GM19324 (cell line): ENCODE data around the gene SPRED1.

Experiments used
- ATAC-seq: cut with Tn5 transposase; IDR thresholded peaks from one replicate; pipeline ENCODE4 v1.9.1; 2021; ENCODE audit warnings: mild to moderate bottlenecking, moderate library complexity; ENCODE audit not compliant: unreplicated experiment, low FRiP score

The SPRED1 gene

DNA sequence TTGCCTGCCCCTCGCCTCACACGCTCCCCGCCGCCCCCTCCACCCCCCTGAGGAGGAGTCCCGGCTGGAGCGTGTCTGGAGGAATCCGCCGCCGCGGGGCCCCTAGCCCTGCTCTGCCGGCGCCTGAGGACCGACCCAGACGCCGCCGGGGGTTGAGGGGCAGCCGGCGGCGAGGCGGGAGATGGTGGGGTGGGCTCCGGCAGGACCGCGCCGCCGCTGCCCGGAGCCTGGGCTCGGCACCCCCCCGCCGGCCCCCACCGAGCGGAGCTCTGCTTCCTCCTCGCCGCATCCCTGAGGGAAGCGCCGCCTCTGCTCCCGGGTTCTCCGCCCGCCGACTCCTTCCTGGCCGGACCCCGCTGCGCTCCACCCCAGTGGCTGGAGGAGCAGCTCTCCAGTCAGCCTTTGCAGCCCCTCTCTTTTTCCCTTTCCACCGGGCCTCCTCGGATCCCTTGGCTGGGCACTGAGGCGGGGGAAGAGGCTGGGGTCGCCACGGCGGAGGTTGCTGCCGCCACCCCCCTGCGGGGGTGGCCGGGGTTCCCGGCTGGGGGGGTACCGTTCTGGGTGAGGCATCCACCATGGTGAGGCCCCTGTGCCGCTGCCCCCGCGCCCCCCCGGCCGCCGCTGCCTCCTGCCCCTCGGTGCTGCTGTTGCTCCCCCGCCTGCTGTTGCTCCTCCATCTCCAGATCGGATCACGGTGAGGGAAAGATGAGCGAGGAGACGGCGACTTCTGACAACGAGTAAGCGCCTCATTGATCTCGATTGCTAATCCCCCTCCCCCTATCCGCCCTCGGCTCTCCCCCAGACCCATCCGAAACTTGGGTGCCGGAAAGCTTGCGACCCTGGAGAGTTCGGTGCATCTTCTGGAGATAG lies at the start of gene SPRED1:
Gene SPRED1 (plus strand): TSS at position 356 of the 870 bp plus-strand sequence. CDS start 350 bp downstream, at position 706.
- peak; percentile 34 for ATAC-seq

DNA sequence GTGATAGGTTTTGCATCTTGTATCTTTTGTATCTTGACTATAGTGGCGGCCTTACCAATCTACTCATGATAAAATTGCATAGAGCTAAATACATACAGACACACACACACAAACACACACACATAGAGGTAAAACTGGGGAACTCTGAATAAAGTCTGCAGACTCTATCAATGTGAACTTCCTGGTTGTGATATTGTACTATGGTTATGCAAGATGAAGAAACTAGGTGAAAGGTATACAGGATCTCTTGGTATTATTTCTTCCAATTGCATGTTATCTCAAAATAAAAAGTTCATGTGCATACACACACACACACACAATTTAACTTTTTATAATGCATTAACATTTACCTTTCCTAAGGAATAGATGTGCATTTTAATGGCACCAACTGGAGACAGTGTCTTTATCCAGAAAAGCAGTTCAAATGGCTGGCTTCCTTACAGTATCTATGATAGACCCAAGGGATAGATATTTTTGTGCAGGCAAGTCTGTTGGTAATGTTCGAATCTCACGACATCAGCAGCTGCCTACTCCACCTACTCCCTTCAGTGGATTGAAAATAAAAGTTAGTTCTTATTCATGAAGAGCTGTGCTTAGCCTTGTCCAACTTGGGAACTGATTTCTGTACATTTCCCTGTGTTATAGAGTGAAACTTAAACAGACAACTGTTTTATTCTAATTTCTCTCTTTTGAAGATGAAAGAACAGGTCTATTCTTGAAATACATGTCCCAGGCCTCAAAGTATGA lies 46.9 kb upstream of the SPRED1 start:
- no peak for ATAC-seq

DNA sequence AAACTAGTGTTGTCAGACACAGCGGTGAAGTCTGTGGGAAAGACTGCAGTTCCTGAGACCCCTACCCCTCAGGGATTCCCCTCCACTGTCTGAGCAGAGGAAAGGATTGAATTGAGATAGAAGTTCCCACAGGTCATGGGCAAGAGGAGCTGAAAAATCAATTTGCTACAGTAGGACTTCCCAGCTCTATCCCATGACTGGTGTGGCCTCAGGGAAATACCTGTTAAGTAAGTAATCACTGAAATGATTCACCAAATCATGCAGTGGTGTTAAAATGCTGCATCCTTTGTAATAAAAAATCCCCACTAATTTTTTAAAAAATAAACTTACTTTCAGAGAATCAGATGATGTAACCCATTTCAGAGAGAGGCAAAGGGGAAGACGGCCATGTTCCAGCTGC lies 45.0 kb upstream of the SPRED1 start:
- ATAC-seq = no peak

DNA sequence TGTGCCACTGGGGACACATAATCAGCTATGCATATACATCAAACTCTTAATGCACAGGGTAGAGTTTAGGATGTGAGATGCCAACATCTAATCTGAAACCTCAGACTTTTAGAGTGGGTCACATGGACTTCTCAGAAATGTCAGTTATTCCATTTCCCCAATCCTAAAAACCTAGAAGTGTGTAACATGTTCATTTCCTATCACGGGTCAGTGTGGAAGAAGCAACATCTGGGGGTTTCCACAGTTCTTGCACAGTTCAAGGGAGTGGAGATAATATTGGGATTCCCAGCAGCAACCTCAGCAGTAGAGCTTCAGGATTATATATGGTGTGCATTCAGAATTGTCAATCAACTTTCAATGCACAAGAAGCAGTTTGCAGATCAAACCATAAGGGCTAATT lies 44.4 kb upstream of the SPRED1 start:
- ATAC-seq = no peak

DNA sequence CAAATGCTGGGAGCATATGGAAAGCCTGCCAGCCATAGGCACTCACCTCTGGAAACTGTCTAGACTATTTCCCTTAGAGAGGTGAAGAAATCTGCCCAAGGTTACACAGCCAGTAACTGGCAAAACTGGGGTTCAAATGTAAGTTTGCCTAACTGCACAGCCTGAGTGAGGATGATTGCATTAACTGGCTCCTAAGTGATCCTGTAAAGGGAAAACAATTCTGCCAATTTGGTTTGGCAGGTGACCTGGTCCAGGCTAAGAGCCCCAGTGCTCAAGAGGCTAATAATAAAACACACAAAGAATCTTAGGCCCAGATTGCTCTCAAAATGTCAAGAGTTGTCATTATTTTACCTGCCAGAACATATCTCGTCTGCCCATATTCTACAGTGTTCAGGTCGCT lies 43.9 kb upstream of the SPRED1 start:
- ATAC-seq = no peak

DNA sequence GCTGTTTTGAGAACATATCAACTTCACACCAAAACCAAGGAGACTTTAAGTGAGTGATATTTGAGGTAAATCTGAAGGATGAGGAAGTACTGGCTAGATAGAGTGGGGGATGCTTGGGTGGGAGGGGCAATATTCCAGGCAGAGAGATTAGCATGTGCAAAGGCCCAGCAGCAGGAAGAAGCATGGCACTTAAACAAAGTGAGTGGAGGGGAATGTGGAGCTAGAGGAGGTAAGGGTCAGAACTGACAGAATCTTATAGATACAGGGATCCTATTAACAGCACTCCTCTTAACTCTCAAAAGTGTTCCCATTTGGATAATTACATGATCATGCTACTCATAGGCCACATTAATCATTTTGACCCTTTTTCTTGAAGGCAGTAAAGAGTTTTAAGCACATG lies 41.4 kb upstream of the SPRED1 start:
- ATAC-seq = no peak

DNA sequence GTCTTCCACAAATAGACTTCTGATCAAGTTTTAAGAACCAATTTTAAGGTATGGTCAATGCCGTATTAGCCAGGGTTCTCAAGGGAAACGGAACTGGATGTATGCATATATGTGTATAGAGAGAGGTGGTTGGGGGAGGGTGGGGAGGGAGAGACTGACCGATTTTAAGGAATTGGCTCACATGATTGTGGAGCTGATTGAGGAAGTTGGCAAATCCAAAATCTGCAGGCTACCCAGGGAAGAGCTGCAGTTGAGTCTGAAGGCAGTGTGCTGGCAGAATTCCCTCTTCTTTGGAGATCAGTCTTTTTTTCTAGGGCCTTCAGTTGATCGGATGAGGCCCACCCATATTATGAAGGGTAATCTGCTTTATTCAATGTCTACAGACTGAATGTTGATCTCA lies 40.8 kb upstream of the SPRED1 start:
- ATAC-seq = no peak

DNA sequence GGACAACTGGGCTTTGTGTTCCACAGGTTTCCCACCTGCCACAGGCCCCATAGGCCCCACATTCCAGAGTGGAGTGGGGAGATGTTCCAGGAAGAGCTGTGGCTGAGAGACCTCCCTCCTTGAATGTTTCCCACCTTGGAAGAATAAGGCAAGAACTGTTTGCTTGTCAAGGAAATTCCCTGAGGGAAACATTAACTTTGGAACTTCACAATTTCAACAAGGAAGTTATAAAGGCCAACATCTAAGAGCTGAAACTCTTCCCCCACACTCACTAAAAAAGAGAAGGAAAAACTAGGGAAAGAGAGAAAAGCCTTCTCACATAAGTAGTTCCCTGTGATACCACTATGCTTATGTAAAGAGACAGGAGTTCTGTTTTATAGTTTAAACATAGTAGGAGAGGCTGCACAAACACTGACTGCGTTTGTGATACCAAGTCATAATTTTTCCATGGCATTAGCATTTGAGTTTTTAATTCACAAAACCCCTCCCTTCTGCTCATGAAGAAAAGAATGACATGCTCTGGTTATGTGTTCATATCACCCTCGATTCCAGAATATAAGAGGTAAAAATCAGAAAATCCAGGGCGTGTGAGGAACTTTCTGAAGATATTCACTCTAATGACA lies 39.8 kb upstream of the SPRED1 start:
- no peak for ATAC-seq

DNA sequence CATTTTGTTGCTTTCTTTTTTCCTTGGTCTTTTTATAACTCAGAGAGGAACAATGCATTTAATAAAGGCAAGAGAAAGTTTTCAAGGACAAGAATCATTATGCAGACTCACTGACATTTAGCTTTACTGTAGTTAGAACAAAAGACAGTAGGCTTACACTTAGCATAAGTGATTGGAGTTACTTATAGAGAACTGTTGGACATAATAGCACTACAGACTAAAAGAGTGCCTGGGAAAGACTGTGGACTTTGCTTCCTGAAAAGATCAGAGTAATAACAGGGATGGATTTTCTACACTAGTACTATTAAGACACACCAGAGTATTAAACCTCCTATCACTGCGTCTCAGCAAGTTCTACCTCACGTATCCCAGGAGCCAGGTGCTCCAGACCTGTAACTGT lies 39.3 kb upstream of the SPRED1 start:
- ATAC-seq = no peak

DNA sequence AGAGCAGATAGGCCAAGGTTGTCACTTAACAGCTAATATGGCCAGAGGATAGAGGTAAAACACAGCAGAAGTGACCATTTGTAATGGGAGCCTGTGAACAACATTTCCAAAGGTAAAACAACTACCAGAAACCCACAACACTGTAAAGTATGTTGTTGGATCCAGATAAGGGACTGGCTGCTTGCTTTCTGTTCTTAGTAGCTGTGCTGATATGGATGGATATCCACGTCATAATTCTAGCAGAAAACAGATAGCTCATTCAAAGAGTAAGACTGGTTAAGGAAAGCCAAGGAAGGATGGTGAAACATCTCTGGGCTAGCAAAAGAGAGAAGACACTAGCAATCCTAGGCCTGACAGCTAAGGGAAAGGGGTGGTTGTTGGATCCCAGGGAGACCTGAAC lies 36.9 kb upstream of the SPRED1 start:
- ATAC-seq = no peak

DNA sequence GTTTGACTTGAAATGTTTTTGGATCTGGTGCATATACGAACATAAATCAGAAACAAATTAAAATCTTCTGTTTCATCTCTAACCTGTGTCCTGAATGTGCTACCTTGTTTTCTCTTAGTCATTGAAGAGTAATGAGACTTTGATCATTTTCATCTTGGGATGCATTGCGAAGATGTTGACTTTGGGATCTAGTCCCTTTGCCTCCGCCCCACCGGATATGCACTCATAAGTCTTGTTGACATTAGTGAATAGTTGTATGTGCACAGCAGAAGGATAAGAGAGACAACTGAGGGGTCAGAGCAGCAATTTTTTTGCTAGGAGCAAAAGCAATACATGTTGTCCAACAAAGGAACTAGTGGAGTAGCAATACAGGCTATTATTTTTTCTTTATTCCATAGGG lies 35.9 kb upstream of the SPRED1 start:
- no peak for ATAC-seq

DNA sequence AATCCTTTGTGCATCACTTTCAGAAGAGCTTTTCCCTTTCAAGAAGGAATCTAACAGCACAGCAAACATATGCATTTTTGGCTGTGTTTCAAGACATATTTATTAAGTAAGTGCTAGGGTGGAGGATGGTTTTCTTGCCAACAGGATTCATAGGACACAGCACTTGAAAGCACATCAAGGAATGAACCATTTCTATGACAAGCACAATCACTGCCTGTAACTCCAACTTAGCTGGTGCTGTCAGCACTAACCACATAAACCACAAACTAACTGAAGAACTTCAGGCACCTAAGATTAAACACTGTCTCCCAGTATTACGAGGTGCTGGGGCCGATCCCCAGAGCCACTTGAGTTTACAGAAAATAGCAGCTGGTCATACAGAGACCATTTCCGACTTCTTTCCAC lies 35.4 kb upstream of the SPRED1 start:
- ATAC-seq = no peak

DNA sequence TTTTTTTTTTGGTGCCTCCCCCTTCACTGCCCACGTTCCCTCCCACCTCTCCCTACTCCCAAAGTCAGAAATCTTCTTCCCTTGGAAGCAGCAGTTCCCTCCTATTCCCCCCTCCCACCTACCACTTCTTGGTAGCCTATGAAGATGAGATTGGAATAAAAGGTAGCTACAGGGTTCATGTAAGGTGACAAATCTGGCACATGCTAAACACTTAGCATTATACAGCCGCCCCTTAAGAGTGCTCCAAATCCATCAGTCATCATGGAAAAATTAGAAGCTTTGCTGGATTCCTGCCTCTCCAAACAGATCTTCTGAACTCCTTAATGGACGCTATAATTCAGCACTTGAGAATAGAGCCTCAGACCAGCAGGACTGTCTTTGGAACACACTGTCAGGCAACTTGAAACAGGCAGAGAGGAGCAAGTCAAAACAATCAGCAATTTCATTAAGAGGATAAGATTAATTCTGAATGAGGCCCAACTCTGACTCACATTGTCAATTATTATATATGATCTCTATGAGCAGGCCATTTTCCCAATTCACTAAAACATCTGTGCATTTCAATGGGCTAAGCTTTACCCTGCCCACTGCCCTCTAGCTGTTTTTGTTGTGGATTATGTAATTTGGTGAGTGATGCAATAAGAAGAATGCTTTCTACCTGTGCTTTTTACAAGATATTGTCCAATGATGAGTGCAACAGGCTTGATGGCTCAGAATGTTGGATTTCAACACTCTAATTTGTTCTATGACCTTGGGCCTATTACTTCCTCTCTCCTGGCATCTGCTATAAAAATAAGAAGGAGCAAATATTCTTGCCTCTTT lies 34.6 kb upstream of the SPRED1 start:
- ATAC-seq = no peak

DNA sequence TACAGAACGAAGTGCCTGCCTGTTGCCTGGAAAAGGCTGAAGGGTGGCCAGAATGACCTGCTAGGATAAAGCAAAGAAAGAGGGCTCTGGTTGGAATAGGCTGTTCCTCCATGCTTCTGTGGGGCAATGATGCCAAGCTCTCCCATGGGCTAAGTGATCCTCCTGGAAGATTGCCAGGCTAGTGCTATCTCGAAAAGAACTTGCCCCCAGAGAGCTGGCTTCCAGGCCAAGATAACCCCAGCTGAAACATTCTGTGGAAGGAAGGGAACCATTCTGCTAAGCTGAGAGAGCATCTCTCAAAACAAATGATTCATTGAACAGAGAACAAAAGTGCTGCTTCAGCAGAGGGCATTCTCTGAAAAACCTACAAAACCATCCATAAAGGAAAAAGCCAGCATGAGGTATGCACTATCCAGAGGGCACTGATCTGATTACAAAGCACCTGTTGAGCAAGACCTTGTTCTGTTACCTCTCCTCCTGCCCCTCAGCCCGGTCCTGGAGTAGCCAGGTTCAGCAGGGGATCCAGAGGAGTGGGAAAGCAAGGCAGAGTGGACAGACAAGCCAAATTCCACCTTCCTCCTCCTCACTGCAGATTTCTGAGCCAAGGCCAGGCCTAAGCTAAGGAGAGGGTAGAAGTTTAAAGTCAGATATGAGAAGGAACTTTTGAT lies 31.9 kb upstream of the SPRED1 start:
- no peak for ATAC-seq

DNA sequence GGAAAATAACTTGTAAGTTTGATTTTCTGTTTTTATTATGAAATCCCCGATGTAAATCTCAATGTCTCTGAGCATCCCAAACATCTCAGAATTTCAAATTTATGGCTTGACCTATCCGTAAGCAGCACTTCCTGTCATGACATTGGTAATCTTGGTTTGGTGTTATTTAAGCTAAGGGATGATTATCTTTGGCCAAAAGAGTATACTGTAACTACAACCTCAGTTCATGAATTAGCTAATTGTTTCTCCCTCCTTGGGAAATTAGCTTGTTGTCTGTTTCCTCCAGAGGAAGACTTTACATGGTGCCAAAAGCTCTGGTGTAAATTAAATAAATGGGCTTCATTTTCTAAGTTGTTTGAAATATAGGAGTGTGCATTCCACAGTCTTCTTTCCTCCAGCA lies 28.1 kb upstream of the SPRED1 start:
- no peak for ATAC-seq

DNA sequence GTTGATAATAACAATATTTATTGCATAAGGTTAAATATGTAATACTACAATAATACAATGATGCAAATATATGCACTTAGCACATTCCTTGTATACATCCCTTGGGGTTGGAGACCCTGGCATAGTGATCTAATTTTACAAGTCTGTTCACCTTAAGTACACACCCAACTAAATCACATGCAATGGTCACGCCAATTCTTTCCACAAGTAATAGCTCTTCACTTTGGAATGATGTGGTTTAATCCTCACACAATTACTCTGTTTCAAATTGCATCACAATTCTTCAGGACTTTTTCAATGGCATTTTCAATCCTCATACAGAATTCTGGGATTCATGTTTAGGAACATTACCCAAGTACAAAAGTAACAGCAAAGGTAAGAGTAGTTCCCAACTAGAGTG lies 27.3 kb upstream of the SPRED1 start:
- ATAC-seq = no peak

DNA sequence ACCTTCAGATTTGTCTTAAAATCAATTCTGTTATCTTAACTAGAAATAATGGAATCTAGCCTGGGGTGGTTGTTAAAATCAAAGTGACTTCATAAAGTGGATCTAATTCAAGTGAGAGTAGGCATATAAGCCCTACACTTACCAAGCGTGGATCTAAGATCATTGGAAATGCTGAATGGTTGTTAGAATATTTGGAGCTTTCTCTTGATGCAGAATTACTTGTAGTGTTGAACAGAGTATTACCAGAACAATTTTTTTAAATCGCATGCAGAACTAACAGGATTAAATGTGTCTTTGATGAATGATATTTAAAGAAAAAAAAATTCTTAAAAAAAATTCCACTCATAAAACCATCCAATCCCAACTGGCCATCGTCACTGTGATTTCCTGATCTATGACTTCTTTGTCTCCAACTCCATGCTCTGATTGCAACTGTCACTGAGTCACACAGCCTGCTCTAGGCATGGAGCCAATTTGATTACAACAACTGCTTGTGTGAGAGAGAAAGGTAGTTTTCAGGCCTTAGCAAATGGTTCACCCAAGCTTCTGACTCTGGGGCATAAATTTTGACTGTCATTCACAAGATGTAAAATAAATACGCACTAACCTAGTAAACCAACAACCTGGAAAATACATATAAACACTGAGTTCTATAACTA lies 25.9 kb upstream of the SPRED1 start:
- no peak for ATAC-seq

DNA sequence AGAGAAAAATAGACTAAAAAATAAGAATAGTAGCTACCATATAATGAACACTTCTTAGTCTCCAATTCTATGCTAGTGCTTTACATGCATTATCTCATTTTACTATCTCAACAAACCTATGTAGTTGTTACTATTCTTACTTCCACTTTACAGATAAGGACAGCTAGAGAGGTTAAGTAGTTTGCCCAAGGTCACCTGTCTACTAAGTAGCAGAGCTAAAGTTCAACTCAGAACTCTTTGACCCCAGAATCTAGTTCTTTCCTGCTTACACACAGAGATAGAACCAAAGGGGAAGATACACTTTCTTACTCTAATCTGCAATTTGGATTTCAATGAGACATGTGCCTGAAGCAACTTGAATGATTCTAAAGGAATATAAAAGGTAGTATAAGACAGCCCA lies 24.7 kb upstream of the SPRED1 start:
- no peak for ATAC-seq

DNA sequence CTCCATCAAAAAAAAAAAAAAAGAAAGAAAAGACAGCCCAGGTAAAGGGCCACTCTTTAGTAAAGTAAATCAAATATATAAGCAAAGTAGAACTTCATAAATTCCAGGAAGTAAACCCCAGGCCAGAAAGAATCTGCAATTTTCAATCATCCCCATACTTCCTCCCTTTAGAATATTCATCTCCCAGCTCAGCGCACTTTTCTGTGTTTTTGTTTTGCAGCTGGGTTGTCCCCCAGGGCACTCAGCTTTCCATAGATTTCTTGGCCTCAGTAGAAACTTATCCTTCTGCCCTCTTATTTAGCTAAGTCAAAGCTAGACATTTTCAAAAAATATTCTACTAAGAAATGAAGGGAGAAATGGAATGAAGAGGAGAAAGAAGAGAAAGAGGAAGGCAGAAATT lies 24.0 kb upstream of the SPRED1 start:
- ATAC-seq = no peak
